Colonic mucosa (tissue), 4 donors: ENCODE results near the gene DOC2A. TPM values are rescaled to one million over a fixed set of nuclear protein-coding genes. Genes with fewer than 3 reads are reported as not detected.

Experiments
- DNase-seq: peaks from one replicate; pipeline ENCODE4 v3.0.0-alpha.2; 2020
- H3K27ac ChIP-seq: fragments of 200-600 bp; one replicate; pipeline ENCODE4 v1.8.0; 2021
- H3K27me3 ChIP-seq: fragments of 200-600 bp; one replicate; pipeline ENCODE4 v1.8.0; 2021
- H3K36me3 ChIP-seq: fragments of 200-600 bp; one replicate; pipeline ENCODE4 v1.8.0; 2021
- H3K4me1 ChIP-seq: fragments of 200-600 bp; one replicate; pipeline ENCODE4 v1.8.0; 2021; ENCODE audit warnings: mild to moderate bottlenecking
- H3K4me3 ChIP-seq: fragments of 200-600 bp; one replicate; pipeline ENCODE4 v1.8.0; 2021
- H3K9ac ChIP-seq, 2 donors: one replicate each; pipeline ENCODE4 v1.7.0; 2013; ENCODE audit warnings: control low read depth in 2 of 2, low read depth in 2 of 2, low read length in 2 of 2
- H3K9me3 ChIP-seq: fragments of 200-600 bp; one replicate; pipeline ENCODE4 v1.8.0; 2021
- intact Hi-C: fragments of 100-400 bp; cut with DNase I; formaldehyde crosslinking; loops from one replicate; pipeline ENCODE4 v1.14.1; 2022
- total RNA-seq, 2 donors: library from RNA; stranded (reverse); fragmentation: NEBNext Ultra II Directional in 1 of 2; extraction: Animal tissue kit (Norgen Biotek cat#: 25700) in 1 of 2; gene quantifications; one replicate each; pipeline ENCODE4 v1.2.1, GENCODE V29; 2021
- TF ChIP-seq, protein P1 (sequence below): fragments of 200-600 bp; IDR thresholded peaks from one replicate; pipeline ENCODE4 v1.8.0; 2022; ENCODE audit warnings: antibody characterized with exemption, mild to moderate bottlenecking
- donor health status: healthy.
- donor health status: DM: no; HTN: no; CAD: no.
- donor health status: DM: no; HTN: no; CAD: no.

Gene DOC2A
- total RNA-seq, 2 donors from 2014 or later: 4.8 to 12.9 TPM

DNA sequence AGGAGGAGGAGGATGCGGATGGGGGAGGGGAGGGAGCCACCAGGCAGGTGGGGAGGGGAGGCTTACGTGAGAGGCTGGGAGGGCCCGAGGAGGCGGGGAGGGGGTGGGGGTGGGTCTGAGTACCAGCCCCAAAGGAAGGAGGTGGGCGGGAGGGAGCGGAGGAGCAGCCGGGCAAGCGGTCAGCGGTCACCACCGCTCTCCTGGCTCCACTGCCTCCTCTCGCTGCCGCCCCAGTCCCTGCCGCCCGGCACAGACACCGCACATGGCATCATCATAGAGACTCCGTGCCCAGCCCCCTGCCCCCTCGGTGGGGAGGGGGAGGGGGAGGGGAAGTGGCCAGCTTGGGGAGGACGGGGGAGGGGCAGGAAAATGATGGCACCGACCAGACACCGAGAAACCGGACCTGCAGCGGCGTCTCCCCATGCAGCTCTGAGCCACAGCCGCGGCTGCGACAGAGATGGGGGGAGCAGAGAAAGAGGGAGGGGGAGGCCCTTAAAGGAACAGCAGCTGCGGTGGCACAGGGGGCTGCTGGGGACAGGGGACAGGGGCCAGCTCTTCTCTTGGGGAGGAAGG is 20.1 kb upstream of the DOC2A start, which contains the start of gene TLCD3B:
TSS of gene TLCD3B (minus strand) at position 431 of the 573 bp plus-strand sequence. CDS start 744 bp downstream, outside the sequence.
- H3K4me3 ChIP-seq: no peak within 1 kb of the TSS
- H3K9me3 ChIP-seq: no peaks in the 10 kb centered on the region

DNA sequence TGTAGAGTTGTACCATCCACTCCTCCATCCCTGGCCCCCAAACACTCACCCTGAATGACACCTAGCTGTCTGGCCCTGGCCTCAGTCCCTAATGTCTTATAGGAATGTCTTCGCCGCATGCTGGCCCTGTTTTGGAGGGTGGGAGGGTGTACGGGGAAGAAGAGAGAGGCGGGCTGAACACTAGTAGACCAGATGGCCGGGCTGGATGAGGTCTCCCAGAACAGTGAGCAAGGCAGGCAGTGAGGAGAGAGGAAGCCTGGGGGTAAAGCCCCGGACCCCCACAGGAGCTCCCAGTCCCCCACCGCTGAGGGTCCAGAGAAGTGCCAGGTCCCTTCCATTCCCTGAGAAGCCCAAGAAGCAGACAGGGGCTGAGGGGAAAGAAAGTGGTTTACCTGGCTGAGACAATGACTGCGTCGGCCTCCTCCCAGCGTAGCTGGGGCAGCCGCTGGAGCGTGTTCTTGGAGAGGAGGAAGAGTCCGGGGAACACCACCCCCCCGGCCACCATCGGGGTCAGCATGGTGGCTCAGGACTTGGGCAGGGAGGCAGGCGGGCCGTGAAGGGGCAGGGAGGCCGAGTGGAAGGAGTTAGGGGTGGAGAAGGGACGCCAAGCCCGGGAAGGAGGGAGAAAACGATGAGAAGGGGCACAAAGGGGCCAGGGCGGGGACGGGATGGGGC is 19.3 kb upstream of the DOC2A start:
- H3K4me3 ChIP-seq: no peak overlapping the region
- H3K27ac ChIP-seq: no peak overlapping the region
- H3K9ac ChIP-seq: no peak overlapping the region
- TF ChIP-seq, protein P1, sequence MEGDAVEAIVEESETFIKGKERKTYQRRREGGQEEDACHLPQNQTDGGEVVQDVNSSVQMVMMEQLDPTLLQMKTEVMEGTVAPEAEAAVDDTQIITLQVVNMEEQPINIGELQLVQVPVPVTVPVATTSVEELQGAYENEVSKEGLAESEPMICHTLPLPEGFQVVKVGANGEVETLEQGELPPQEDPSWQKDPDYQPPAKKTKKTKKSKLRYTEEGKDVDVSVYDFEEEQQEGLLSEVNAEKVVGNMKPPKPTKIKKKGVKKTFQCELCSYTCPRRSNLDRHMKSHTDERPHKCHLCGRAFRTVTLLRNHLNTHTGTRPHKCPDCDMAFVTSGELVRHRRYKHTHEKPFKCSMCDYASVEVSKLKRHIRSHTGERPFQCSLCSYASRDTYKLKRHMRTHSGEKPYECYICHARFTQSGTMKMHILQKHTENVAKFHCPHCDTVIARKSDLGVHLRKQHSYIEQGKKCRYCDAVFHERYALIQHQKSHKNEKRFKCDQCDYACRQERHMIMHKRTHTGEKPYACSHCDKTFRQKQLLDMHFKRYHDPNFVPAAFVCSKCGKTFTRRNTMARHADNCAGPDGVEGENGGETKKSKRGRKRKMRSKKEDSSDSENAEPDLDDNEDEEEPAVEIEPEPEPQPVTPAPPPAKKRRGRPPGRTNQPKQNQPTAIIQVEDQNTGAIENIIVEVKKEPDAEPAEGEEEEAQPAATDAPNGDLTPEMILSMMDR: no peak
- peaks cover 26% of the 10 kb centered on the region for H3K27me3 ChIP-seq
- DNase-seq: no peak
- no peaks in the 10 kb centered on the region for H3K9me3 ChIP-seq
- H3K36me3 ChIP-seq: no peaks in the 10 kb centered on the region
- intact Hi-C loops: no loop called here
- H3K4me1 ChIP-seq: no peaks in the 10 kb centered on the region

More for the DNA sequence above, 20.1 kb upstream of the DOC2A start, which contains the start of gene TLCD3B:
- TF ChIP-seq, protein P1: no peak
- Histone ChIP-seq H3K4me1 (no peaks in the 10 kb centered on the region), H3K27me3 (peaks cover 26% of the 10 kb centered on the region), H3K9ac (no peak within 1 kb of the TSS), H3K36me3 (no peaks in the 10 kb centered on the region), H3K27ac (no peak within 1 kb of the TSS)
- DNase-seq: no peak
- intact Hi-C loops: no loop called here

DNA sequence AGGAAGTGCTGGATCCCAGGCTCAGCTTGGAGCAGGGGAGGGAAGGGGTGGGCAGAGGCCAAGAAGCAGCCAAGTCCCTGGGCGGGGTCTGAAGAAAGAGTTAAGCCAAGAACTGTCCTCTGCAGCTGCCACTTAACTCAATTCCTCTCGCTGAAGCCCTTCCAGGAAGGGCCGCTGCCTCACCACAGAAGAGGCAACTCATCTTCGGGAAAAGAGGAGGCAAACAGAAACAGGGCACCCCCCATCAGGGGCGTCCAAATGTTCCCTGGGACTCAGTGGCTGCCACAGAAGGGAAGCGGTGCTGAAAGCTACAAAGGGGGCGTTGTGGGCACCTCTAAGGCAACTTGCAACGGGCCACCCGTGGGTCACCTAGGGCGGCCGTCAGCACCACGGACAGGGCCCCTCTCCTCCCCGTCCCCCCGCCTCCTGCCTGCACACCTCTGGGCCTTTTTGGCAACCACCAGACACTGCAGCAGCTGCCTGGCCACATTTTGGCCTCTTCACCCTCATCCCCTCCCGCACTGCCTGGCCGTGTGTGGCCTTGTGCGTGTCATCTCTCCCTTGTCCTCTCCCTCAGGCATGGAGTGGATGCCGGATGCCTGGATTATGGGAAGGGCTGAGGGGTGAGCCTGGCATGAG is 17.7 kb upstream of the DOC2A start:
- no peak overlapping the region for H3K27ac ChIP-seq
- H3K4me3 ChIP-seq: no peak overlapping the region
- intact Hi-C loops: no loop called here
- no peaks in the 10 kb centered on the region for H3K9me3 ChIP-seq
- TF ChIP-seq, protein P1: no peak
- no peaks in the 10 kb centered on the region for H3K36me3 ChIP-seq
- H3K4me1 ChIP-seq: no peaks in the 10 kb centered on the region
- no peak for DNase-seq
- no peak overlapping the region for H3K9ac ChIP-seq
- peaks cover 26% of the 10 kb centered on the region for H3K27me3 ChIP-seq

DNA sequence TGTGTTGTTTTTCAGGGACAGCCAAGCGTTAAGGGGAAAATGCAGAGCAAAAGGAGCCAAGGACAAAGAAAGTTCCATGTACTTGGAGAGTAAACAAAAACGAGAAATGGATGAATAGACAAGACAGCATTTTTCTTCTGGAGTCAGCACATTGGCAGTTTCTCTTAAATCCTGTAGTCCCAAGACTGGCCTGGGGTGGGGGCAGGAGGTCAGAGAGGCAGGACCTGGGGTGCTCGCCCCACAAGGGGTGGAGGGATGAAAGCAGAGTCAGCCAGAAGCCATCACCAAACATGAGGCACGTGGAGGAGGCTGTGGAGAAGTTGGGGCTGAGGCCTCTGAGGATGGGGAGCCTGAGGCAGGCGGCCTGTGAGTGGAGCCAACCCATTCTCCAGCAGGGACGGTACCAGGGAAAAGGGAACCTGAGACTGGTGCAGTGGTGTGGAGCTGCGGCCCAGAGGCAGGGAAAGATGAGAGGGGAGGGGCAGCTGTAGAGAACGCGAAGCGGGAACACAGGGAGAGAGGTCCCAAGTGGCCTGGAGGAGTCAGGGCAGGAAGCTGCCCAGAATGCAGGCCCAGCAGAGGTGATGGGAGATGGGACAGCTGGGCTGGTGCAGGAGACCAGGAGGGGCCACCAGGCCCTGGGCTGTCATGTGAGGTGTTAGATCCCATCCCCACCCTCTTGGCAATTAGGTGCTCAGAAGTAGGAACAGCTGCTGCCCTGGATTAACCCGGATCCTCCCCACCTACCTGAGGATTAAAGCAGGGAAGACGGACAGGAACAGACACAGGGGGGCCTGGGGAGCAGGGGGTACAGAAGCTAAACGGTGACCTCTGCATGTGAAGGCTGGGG is 17.0 kb upstream of the DOC2A start:
- H3K4me1 ChIP-seq: no peaks in the 10 kb centered on the region
- no peak overlapping the region for H3K27ac ChIP-seq
- TF ChIP-seq, protein P1: no peak
- peaks cover 26% of the 10 kb centered on the region for H3K27me3 ChIP-seq
- intact Hi-C loops: no loop called here
- no peaks in the 10 kb centered on the region for H3K9me3 ChIP-seq
- DNase-seq: no peak
- no peak overlapping the region for H3K4me3 ChIP-seq
- no peaks in the 10 kb centered on the region for H3K36me3 ChIP-seq
- H3K9ac ChIP-seq: no peak overlapping the region

DNA sequence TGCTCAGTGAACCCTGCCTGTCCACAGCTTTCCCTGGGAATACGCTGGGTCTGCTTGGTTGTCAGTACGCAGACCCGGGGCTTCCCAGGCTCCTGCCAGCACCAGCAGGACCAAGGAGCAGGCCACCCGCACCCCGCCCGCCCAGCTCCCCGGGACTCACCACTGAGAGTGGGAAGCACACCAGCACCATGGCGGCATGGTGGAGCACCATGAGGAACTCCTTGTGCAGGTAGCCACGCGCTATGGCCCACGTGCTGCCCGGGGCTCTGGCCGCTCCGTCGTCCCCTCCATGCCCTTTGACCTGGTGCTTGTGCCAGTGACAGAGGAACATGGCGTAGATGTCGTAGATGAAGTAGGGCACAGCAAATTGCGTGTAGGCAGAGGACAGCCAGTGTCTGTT is 15.6 kb upstream of the DOC2A start:
- Histone ChIP-seq H3K27me3 (peaks cover 19% of the 10 kb centered on the region), H3K4me1 (no peaks in the 10 kb centered on the region), H3K9ac (no peak overlapping the region), H3K9me3 (no peaks in the 10 kb centered on the region), H3K27ac (no peak overlapping the region), H3K4me3 (no peak overlapping the region), H3K36me3 (no peaks in the 10 kb centered on the region)
- intact Hi-C loops: no loop called here
- TF ChIP-seq, protein P1: no peak
- no peak for DNase-seq
